ENCODE data around the gene BOD1.
A peak's percentile ranks its signal among the peaks of the same experiment; 100 is the strongest.

DNA sequence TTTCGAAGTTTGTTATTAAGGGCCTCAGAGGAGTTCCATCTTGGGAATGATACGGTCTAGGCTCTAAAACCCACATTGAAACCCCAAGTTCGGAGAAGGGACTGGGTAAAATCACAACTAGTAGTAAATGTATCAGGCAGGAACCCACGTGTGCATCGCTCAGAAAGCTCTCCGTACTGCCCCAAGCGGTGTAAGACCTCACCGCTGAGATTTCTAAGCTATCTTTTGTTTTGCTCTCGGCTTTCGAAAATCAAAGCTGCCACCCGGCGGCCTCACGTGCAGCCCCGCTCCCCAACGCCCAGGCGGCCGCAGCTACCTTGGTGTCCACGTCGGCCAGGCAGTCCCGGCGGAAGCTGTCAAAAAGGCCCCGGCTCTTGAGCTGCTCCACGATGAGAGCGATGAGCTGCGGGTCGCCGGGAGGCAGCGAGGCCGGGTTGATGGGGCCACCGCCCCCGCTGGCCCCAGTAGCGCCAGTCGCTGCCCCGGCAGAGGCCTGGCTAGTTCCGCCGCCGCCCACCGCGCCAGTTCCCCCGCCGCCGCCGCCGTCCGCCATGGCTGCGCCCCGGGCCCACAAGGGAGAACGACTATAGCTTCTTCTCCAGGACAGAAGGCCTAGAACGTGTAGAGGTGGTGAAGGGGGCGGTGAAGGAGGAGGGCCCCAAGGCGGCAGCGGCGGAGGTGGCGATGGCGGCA, 420 bp downstream of the BOD1 start:
- TF ChIP-seq GABPA (IDR thresholded peaks at IDR 0.05; ENCODE audit: borderline replicate concordance, insufficient read depth, low read length) (no peak), NRF1 (IDR thresholded peaks at IDR 0.05; ENCODE audit: low read depth, low read length) (no peak), HDAC6 (IDR thresholded peaks at IDR 0.05; ENCODE audit: low read depth, low read length) (no peak), HDAC2 (IDR thresholded peaks at IDR 0.05; ENCODE audit: borderline replicate concordance in 1 of 2, low read depth in 2 of 2, low read length in 2 of 2) (peak; percentile 6 to 86; a peak in 2 of 4 replicates), FOSL1 (IDR thresholded peaks at IDR 0.05; ENCODE audit: insufficient read depth, low read depth, low read length) (no peak), POLR2AphosphoS5 (IDR thresholded peaks at IDR 0.05; ENCODE audit: low read depth, low read length) (no peak; the same call in 1 of the 2 replicates), CTCF (IDR thresholded peaks at IDR 0.05; ENCODE audit: control extremely low read depth in 1 of 3, insufficient read depth in 1 of 3, low read depth in 1 of 3, low read length in 3 of 3) (peak; percentile 56 to 63 (median 60)), EGR1 (IDR thresholded peaks at IDR 0.05; ENCODE audit: borderline replicate concordance, low read depth, low read length) (no peak), POLR2A (IDR thresholded peaks at IDR 0.05; ENCODE audit: control extremely low read depth in 1 of 2, low read depth in 2 of 2, low read length in 2 of 2) (peak; percentile 66 to 74), JUN (IDR thresholded peaks at IDR 0.05; ENCODE audit: low read depth, low read length) (no peak), SP1 (IDR thresholded peaks at IDR 0.05; ENCODE audit: low read depth, low read length) (no peak), SIN3A (conservative IDR thresholded peaks at IDR 0.05 in 1 of 2, IDR thresholded peaks at IDR 0.05 in 1 of 2; ENCODE audit: low read depth in 1 of 2, low read length in 2 of 2) (peak; percentile 94; a peak in 3 of 4 replicates)
- TF ChIP-seq, protein P1, sequence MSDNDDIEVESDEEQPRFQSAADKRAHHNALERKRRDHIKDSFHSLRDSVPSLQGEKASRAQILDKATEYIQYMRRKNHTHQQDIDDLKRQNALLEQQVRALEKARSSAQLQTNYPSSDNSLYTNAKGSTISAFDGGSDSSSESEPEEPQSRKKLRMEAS (IDR thresholded peaks at IDR 0.05) = peak; percentile 91

Data from H1 (cell line).